Fibroblast of skin of back (primary cell): ENCODE measurements around the gene LRRFIP1.
"Not testable (repeated sequence)": the region's sequence is repeated elsewhere in the genome, so short reads cannot be mapped to it uniquely, and the experiment has no call there.

Source experiments
- DNase-seq: peaks from one replicate; pipeline ENCODE4 v3.0.0-alpha.2; 2013

Gene LRRFIP1

GRCh38 chr2:237686659-237687136, 59.3 kb downstream of the LRRFIP1 start:
- DNase-seq, result peak; percentile 33

GRCh38 chr2:237688081-237688480, 60.7 kb downstream of the LRRFIP1 start:
- DNase-seq, result no peak

- not testable (repeated sequence) for DNase-seq
Measured at GRCh38 chr2:237688541-237688940, 61.2 kb downstream of the LRRFIP1 start.

GRCh38 chr2:237689336-237690131, 62.1 kb downstream of the LRRFIP1 start:
- DNase-seq, result no peak

- DNase-seq, result no peak
Measured at GRCh38 chr2:237691029-237691907, 63.9 kb downstream of the LRRFIP1 start.

- DNase-seq, result peak; percentile 90
Measured at GRCh38 chr2:237691908-237692600, 64.7 kb downstream of the LRRFIP1 start.

- no peak for DNase-seq
Measured at GRCh38 chr2:237692601-237693290, 65.4 kb downstream of the LRRFIP1 start.

GRCh38 chr2:237693291-237693994, 66.1 kb downstream of the LRRFIP1 start:
- peak; percentile 61 for DNase-seq

- no peak for DNase-seq
Measured at GRCh38 chr2:237694415-237695194, 67.2 kb downstream of the LRRFIP1 start.

GRCh38 chr2:237695201-237695780, 67.9 kb downstream of the LRRFIP1 start:
- DNase-seq, result peak; percentile 98

- DNase-seq, result no peak
Measured at GRCh38 chr2:237696461-237696860, 69.1 kb downstream of the LRRFIP1 start.

- DNase-seq, result no peak
Measured at GRCh38 chr2:237697586-237698357, 70.4 kb downstream of the LRRFIP1 start.

- no peak for DNase-seq
Measured at GRCh38 chr2:237698358-237698694, 70.9 kb downstream of the LRRFIP1 start.

- no peak for DNase-seq
Measured at GRCh38 chr2:237699870-237700511, 72.6 kb downstream of the LRRFIP1 start.

GRCh38 chr2:237700512-237701032, 73.2 kb downstream of the LRRFIP1 start:
- peak; percentile 89 for DNase-seq

- DNase-seq, result no peak
Measured at GRCh38 chr2:237701033-237701858, 73.9 kb downstream of the LRRFIP1 start.

GRCh38 chr2:237701859-237702390, 74.5 kb downstream of the LRRFIP1 start:
- DNase-seq, result no peak
